ENCODE measurements around the gene ADAM33. TPM values are rescaled to one million over a fixed set of nuclear protein-coding genes. Genes with fewer than 3 reads are reported as not detected.
A peak's percentile ranks its signal among the peaks of the same experiment; 100 is the strongest.

The ADAM33 gene
- total and polyA plus RNA-seq, 2 of the 13 experiments (the other 11 are each of a cell fraction or from before 2014, with no cell fraction given), result not detected

- ATAC-seq (peak; percentile 8; the same call in 2 of the 3 replicates), FAIRE-seq (no peak), DNase-seq (ENCODE audit: low spot score) (no peak)
- in situ Hi-C loops (cut with HindIII; ENCODE audit: extremely low pct_ligation_motif_present, low pct_unique_long_range_greater_than_20kb) (no loop called here), intact Hi-C loops (cut with micrococcal nuclease; ENCODE audit: unreplicated experiment) (no loop called here)
- H3K27ac ChIP-seq (ENCODE audit: extremely low read length, insufficient read depth, low read length), result no peak overlapping the region
- H2AFZ ChIP-seq (ENCODE audit: low read length), result no peak overlapping the region
- H3K79me2 ChIP-seq (ENCODE audit: insufficient read depth, low read length), result no peaks in the 10 kb centered on the region
- H3K4me3 ChIP-seq (replicated peaks in 1 of 3; ENCODE audit: insufficient read depth in 1 of 3, low read depth in 2 of 3, low read length in 3 of 3), result no peak overlapping the region
- H3K4me1 ChIP-seq (ENCODE audit: insufficient read depth, low read length), result peaks cover 13% of the 10 kb centered on the region
- 87% methylated on average over 9 of the region's 9 CpGs for WGBS (ENCODE audit: low lambda C conversion rate)
- no peak overlapping the region for H3K4me2 ChIP-seq (ENCODE audit: low read depth, low read length)
- no TSS peak for BruUV-seq (replicated peaks)
- TF ChIP-seq RBM22 (optimal IDR thresholded peaks at IDR 0.05; ENCODE audit: low read length) (peak; percentile 23), SRSF4 (IDR thresholded peaks at IDR 0.05; ENCODE audit: low read depth, low read length, poor library complexity, severe bottlenecking) (no peak), ZNF83 (CRISPR knock-in tag; IDR thresholded peaks at IDR 0.05; ENCODE audit: borderline replicate concordance) (no peak), ATF7 (IDR thresholded peaks at IDR 0.05) (peak; percentile 46; the same call in 1 of the 2 replicates), ATF7 (CRISPR knock-in tag; IDR thresholded peaks at IDR 0.05) (no peak), RNF2 (conservative IDR thresholded peaks at IDR 0.05; ENCODE audit: low read depth) (no peak)
- H3K27me3 ChIP-seq (ENCODE audit: control insufficient read depth in 1 of 2, insufficient read depth in 2 of 2, low read length in 2 of 2), result no peaks in the 10 kb centered on the region
- no peaks in the 10 kb centered on the region for H4K20me1 ChIP-seq (ENCODE audit: insufficient read depth, low read length)
- ChIA-PET CTCF (ENCODE audit: low intra/inter-chr PET ratio, low total read pairs) (no interaction called here), POLR2A (no interaction called here)
- H3K36me3 ChIP-seq (replicated peaks in 1 of 2; ENCODE audit: control insufficient read depth in 1 of 2, insufficient read depth in 2 of 2, low read length in 2 of 2), result peaks cover 5 to 26% of the 10 kb centered on the region in 2 experiments
- H3K9ac ChIP-seq (ENCODE audit: insufficient read depth, low read depth, low read length), result no peak overlapping the region
- H3K9me3 ChIP-seq (ENCODE audit: low read length), result no peaks in the 10 kb centered on the region
Observed at GRCh38 chr20:3651204-3651962, 30.4 kb downstream of the ADAM33 start.

GRCh38 chr20:3648951-3649350, 32.9 kb downstream of the ADAM33 start:
- ChIA-PET CTCF (ENCODE audit: low intra/inter-chr PET ratio, low total read pairs) (no interaction called here), POLR2A (no interaction called here)
- in situ Hi-C loops (cut with HindIII; ENCODE audit: extremely low pct_ligation_motif_present, low pct_unique_long_range_greater_than_20kb), result no loop called here
- no peaks in the 10 kb centered on the region for H3K27me3 ChIP-seq (ENCODE audit: control insufficient read depth in 1 of 2, insufficient read depth in 2 of 2, low read length in 2 of 2)
- no peaks in the 10 kb centered on the region for H3K9me3 ChIP-seq (ENCODE audit: low read length)
- no peak overlapping the region for H2AFZ ChIP-seq (ENCODE audit: low read length)
- H3K79me2 ChIP-seq (ENCODE audit: insufficient read depth, low read length), result no peaks in the 10 kb centered on the region
- FAIRE-seq (no peak), DNase-seq (ENCODE audit: low spot score) (no peak), ATAC-seq (no peak)
- H3K9ac ChIP-seq (ENCODE audit: insufficient read depth, low read depth, low read length), result no peak overlapping the region
- H3K36me3 ChIP-seq (replicated peaks in 1 of 2; ENCODE audit: control insufficient read depth in 1 of 2, insufficient read depth in 2 of 2, low read length in 2 of 2), result peaks cover 14 to 47% of the 10 kb centered on the region in 2 experiments
- H3K4me1 ChIP-seq (ENCODE audit: insufficient read depth, low read length), result peaks cover 5% of the 10 kb centered on the region
- no peak overlapping the region for H3K27ac ChIP-seq (ENCODE audit: extremely low read length, insufficient read depth, low read length)
- no peak overlapping the region for H3K4me3 ChIP-seq (replicated peaks in 1 of 3; ENCODE audit: insufficient read depth in 1 of 3, low read depth in 2 of 3, low read length in 3 of 3)
- no peaks in the 10 kb centered on the region for H4K20me1 ChIP-seq (ENCODE audit: insufficient read depth, low read length)
- no peak overlapping the region for H3K4me2 ChIP-seq (ENCODE audit: low read depth, low read length)
- intact Hi-C loops (cut with micrococcal nuclease; ENCODE audit: unreplicated experiment), result no loop called here
- WGBS (ENCODE audit: low lambda C conversion rate), result 97% methylated on average over 9 of the region's 9 CpGs
- no TSS peak for BruUV-seq (replicated peaks)
- TF ChIP-seq PBX2 (CRISPR knock-in tag; IDR thresholded peaks at IDR 0.05), result no peak
- TF ChIP-seq ZKSCAN5 (CRISPR knock-in tag; IDR thresholded peaks at IDR 0.05), result no peak
- no peak for TF ChIP-seq ZNF710 (CRISPR knock-in tag; IDR thresholded peaks at IDR 0.05; ENCODE audit: borderline replicate concordance)
- no peak for TF ChIP-seq SP1 (IDR thresholded peaks at IDR 0.05)
- no peak for TF ChIP-seq SP1 (CRISPR knock-in tag; IDR thresholded peaks at IDR 0.05)
- TF ChIP-seq REPIN1 (CRISPR knock-in tag; IDR thresholded peaks at IDR 0.05; ENCODE audit: borderline replicate concordance, low read depth), result no peak
- TF ChIP-seq ZNF619 (CRISPR knock-in tag; IDR thresholded peaks at IDR 0.05), result no peak
- TF ChIP-seq ZC3H4 (CRISPR knock-in tag; IDR thresholded peaks at IDR 0.05; ENCODE audit: borderline replicate concordance), result no peak
- no peak for TF ChIP-seq ZNF513 (CRISPR knock-in tag; conservative IDR thresholded peaks at IDR 0.05)
